Liver (tissue), 9 donors: ENCODE measurements around the gene MGAT5. TPM values are rescaled to one million over a fixed set of nuclear protein-coding genes. Genes with fewer than 3 reads are reported as not detected.

Experiments
- DNase-seq: peaks from one replicate; pipeline ENCODE4 v3.0.0-alpha.2; 2017; ENCODE audit warnings: low spot score
- H3K27ac ChIP-seq, 2 donors: one replicate each; pipeline ENCODE4 v1.7.0; 2013; ENCODE audit warnings: inconsistent platforms in 2 of 2, low read length in 2 of 2, control low read depth in 1 of 2, low read depth in 1 of 2, mild to moderate bottlenecking in 1 of 2
- H3K27me3 ChIP-seq, 4 donors: one replicate each; pipeline versions ENCODE4 v1.6.1 to v1.7.0; 2013; ENCODE audit warnings: low read length in 3 of 4, inconsistent platforms in 1 of 4, mild to moderate bottlenecking in 1 of 4, moderate library complexity in 1 of 4; ENCODE audit not compliant: control insufficient read depth in 4 of 4, insufficient read depth in 4 of 4
- H3K36me3 ChIP-seq, 4 donors: one replicate each; pipeline versions ENCODE4 v1.6.1 to v1.7.0; 2013; ENCODE audit warnings: low read length in 3 of 4, mild to moderate bottlenecking in 3 of 4, low read depth in 1 of 4, moderate library complexity in 1 of 4; ENCODE audit not compliant: control insufficient read depth in 4 of 4, insufficient read depth in 3 of 4
- H3K4me1 ChIP-seq, 4 donors: one replicate each; pipeline versions ENCODE4 v1.6.1 to v1.7.0; 2013; ENCODE audit warnings: low read length in 3 of 4, mild to moderate bottlenecking in 3 of 4, moderate library complexity in 1 of 4; ENCODE audit not compliant: control insufficient read depth in 4 of 4, insufficient read depth in 4 of 4
- H3K4me3 ChIP-seq, 3 donors: one replicate each; pipeline versions ENCODE4 v1.6.1 to v1.7.0; 2013; ENCODE audit warnings: low read length in 3 of 3, control low read depth in 1 of 3, low read depth in 1 of 3, mild to moderate bottlenecking in 1 of 3
- H3K9ac ChIP-seq, 2 donors: one replicate each; pipeline ENCODE4 v1.7.0; 2013; ENCODE audit warnings: low read length in 2 of 2, mild to moderate bottlenecking in 2 of 2, moderate library complexity in 2 of 2, control low read depth in 1 of 2, low read depth in 1 of 2
- H3K9me3 ChIP-seq, 4 donors: one replicate each; pipeline versions ENCODE4 v1.6.1 to v1.7.0; 2013; ENCODE audit warnings: low read length in 3 of 4; ENCODE audit not compliant: control insufficient read depth in 4 of 4
- ATF3 ChIP-seq: IDR thresholded peaks from 2 replicates; pipeline ENCODE4 v1.6.1; 2016; ENCODE audit warnings: antibody characterized with exemption
- CTCF ChIP-seq: fragments of 150-350 bp; IDR thresholded peaks from 2 replicates; pipeline ENCODE4 v1.5.1; 2017; ENCODE audit warnings: improper control_type of control experiment, low read depth, low read length; ENCODE audit not compliant: missing input control
- EGR1 ChIP-seq, 2 donors: IDR thresholded peaks; 2 replicates each; pipeline ENCODE4 v1.6.1; 2016 to 2018; ENCODE audit warnings: antibody characterized with exemption in 2 of 2, low read depth in 2 of 2
- FOXA1 ChIP-seq: IDR thresholded peaks from 2 replicates; pipeline ENCODE4 v1.6.1; 2016; ENCODE audit warnings: antibody characterized with exemption
- FOXA2 ChIP-seq: IDR thresholded peaks from 2 replicates; pipeline ENCODE4 v1.6.1; 2016; ENCODE audit warnings: antibody characterized with exemption
- GABPA ChIP-seq, 2 donors: IDR thresholded peaks in 1 of 2; conservative IDR thresholded peaks in 1 of 2; 2 replicates each; pipeline ENCODE4 v1.6.1; 2016; ENCODE audit warnings: antibody characterized with exemption in 2 of 2, mild to moderate bottlenecking in 1 of 2, moderate library complexity in 1 of 2
- HNF4A ChIP-seq, 2 donors: conservative IDR thresholded peaks; 2 replicates each; pipeline ENCODE4 v1.6.1; 2016; ENCODE audit warnings: antibody characterized with exemption in 2 of 2, mild to moderate bottlenecking in 2 of 2
- HNF4G ChIP-seq: IDR thresholded peaks from 2 replicates; pipeline ENCODE4 v1.6.1; 2016; ENCODE audit warnings: antibody characterized with exemption
- JUND ChIP-seq, 2 donors: IDR thresholded peaks; 2 replicates each; pipeline ENCODE4 v1.6.1; 2016; ENCODE audit warnings: antibody characterized with exemption in 2 of 2
- MAX ChIP-seq: IDR thresholded peaks from 2 replicates; pipeline ENCODE4 v1.6.1; 2016; ENCODE audit warnings: antibody characterized with exemption
- RAD21 ChIP-seq, 2 donors: IDR thresholded peaks; 2 replicates each; pipeline ENCODE4 v1.6.1; 2016; ENCODE audit warnings: antibody characterized with exemption in 2 of 2, mild to moderate bottlenecking in 2 of 2
- RXRA ChIP-seq, 2 donors: IDR thresholded peaks; 2 replicates each; pipeline ENCODE4 v1.6.1; 2017 to 2018; ENCODE audit warnings: antibody characterized with exemption in 2 of 2, mild to moderate bottlenecking in 1 of 2
- SP1 ChIP-seq: IDR thresholded peaks from 2 replicates; pipeline ENCODE4 v1.6.1; 2018; ENCODE audit warnings: antibody characterized with exemption, mild to moderate bottlenecking
- YY1 ChIP-seq: IDR thresholded peaks from 2 replicates; pipeline ENCODE4 v1.6.1; 2016; ENCODE audit warnings: antibody characterized with exemption, mild to moderate bottlenecking
- ZBTB33 ChIP-seq: IDR thresholded peaks from 2 replicates; pipeline ENCODE4 v1.6.1; 2016; ENCODE audit warnings: antibody characterized with exemption
- WGBS: extraction: QIAGEN DNeasy Blood & Tissue Kit; methylation state at CpG from one replicate; pipeline ENCODE4 v1.1.7; 2013; 5-methylcytosine and 5-hydroxymethylcytosine counted together
- polyA plus RNA-seq, 2 donors: library from polyadenylated mRNA; stranded (reverse) in 1 of 2; unstranded in 1 of 2; fragments of 200-250 nt in 1 of 2; fragments of >200 nt in 1 of 2; fragmentation: Nextera tagmentation in 1 of 2; extraction: Ambion mirVana in 1 of 2; gene quantifications; one replicate each; pipeline versions ENCODE4 v1.2.1 to v1.2.3, GENCODE V29; 2013 to 2015
- total RNA-seq, 2 donors: library from RNA; depleted of rRNA; stranded (reverse); fragments of >200 nt; gene quantifications; one replicate each; pipeline ENCODE4 v1.2.3, GENCODE V29; 2014
- donor health status: healthy.
- donor health status: healthy.
- donor health status: healthy.
- donor health status: healthy.
- donor health status: healthy.

Gene MGAT5
- total and polyA plus RNA-seq, 4 donors: 1.8 to 12.7 (median 5.6) TPM

- Histone ChIP-seq H3K4me3 (no peak overlapping the region), H3K36me3 (peaks cover 0 to 4% (median 3%) of the 10 kb centered on the region in 4 donors), H3K9me3 (no peaks in the 10 kb centered on the region), H3K27me3 (no peaks in the 10 kb centered on the region), H3K9ac (no peak overlapping the region), H3K27ac (no peak overlapping the region), H3K4me1 (no peaks in the 10 kb centered on the region)
- DNase-seq: no peak
- no peak for TF ChIP-seq MAX
- TF ChIP-seq CTCF: no peak
- TF ChIP-seq RAD21 (IDR thresholded peaks at IDR 0.05): no peak
- TF ChIP-seq YY1: no peak
- TF ChIP-seq GABPA (IDR thresholded peaks at IDR 0.05 in 1 of 2, conservative IDR thresholded peaks at IDR 0.05 in 1 of 2): no peak
- TF ChIP-seq FOXA2: no peak
- no peak for TF ChIP-seq JUND (IDR thresholded peaks at IDR 0.05)
- no peak for TF ChIP-seq HNF4A (conservative IDR thresholded peaks at IDR 0.05)
- no peak for TF ChIP-seq ATF3
- WGBS: 90% methylated on average over 1 of the region's 1 CpG
These were observed 108.3 kb downstream of the MGAT5 start for GRCh38 chr2:134362152-134362668.

- Histone ChIP-seq H3K4me1 (no peaks in the 10 kb centered on the region), H3K9ac (no peak overlapping the region), H3K9me3 (no peaks in the 10 kb centered on the region), H3K27ac (no peak overlapping the region), H3K4me3 (no peak overlapping the region), H3K27me3 (no peaks in the 10 kb centered on the region), H3K36me3 (peaks cover 0 to 4% (median 3%) of the 10 kb centered on the region in 4 donors)
- 88% methylated on average over 1 of the region's 1 CpG for WGBS
- DNase-seq: no peak
- TF ChIP-seq CTCF (no peak), RXRA (IDR thresholded peaks at IDR 0.05) (no peak), FOXA1 (no peak)
These were observed 108.9 kb downstream of the MGAT5 start for GRCh38 chr2:134362740-134363139.

GRCh38 chr2:134365356-134365755 lies 111.5 kb downstream of the MGAT5 start:
- TF ChIP-seq YY1 (no peak), FOXA1 (no peak), HNF4G (no peak), ZBTB33 (no peak), MAX (no peak), RAD21 (IDR thresholded peaks at IDR 0.05) (no peak), GABPA (IDR thresholded peaks at IDR 0.05 in 1 of 2, conservative IDR thresholded peaks at IDR 0.05 in 1 of 2) (no peak), CTCF (no peak), FOXA2 (no peak), ATF3 (no peak), EGR1 (IDR thresholded peaks at IDR 0.05; ENCODE audit: low read depth in 2 of 2) (no peak), SP1 (no peak)
- Histone ChIP-seq H3K27me3 (no peaks in the 10 kb centered on the region), H3K4me3 (no peak overlapping the region), H3K27ac (no peak overlapping the region), H3K9me3 (no peaks in the 10 kb centered on the region), H3K4me1 (no peaks in the 10 kb centered on the region), H3K9ac (no peak overlapping the region), H3K36me3 (peaks cover 0 to 4% (median 2%) of the 10 kb centered on the region in 4 donors)
- 94% methylated on average over 3 of the region's 3 CpGs for WGBS
- DNase-seq: no peak
